PFSK-1 (cell line): ENCODE measurements around the gene TPRG1.

Experiments
- FOXP2 ChIP-seq: optimal IDR thresholded peaks from 2 replicates; pipeline ENCODE3; 2011; ENCODE audit warnings: borderline replicate concordance, control low read depth, inconsistent platforms; ENCODE audit not compliant: insufficient read depth; ENCODE audit errors: extremely low read length, extremely low read depth
- POLR2AphosphoS5 ChIP-seq: IDR thresholded peaks from 2 replicates; pipeline ENCODE4 v1.6.1; 2012; ENCODE audit warnings: low read depth, mild to moderate bottlenecking, control low read depth, low read length, moderate library complexity
- REST ChIP-seq, 2 experiments: IDR thresholded peaks; 2 replicates each; pipeline versions ENCODE4 v1.6.1 to v1.8.0; 2011 to 2012; ENCODE audit warnings: low read depth in 2 of 2, low read length in 2 of 2, control low read depth in 1 of 2, inconsistent platforms in 1 of 2, mild to moderate bottlenecking in 1 of 2, moderate library complexity in 1 of 2; ENCODE audit not compliant: insufficient read depth in 1 of 2
- SIN3A ChIP-seq: IDR thresholded peaks from 2 replicates; pipeline ENCODE4 v1.6.1; 2012; ENCODE audit warnings: mild to moderate bottlenecking, low read length, moderate library complexity, borderline replicate concordance; ENCODE audit not compliant: insufficient read depth
- TAF1 ChIP-seq: IDR thresholded peaks from 2 replicates; pipeline ENCODE4 v1.6.1; 2012; ENCODE audit warnings: low read length, control low read depth, borderline replicate concordance; ENCODE audit not compliant: insufficient read depth

TPRG1 gene

GRCh38 chr3:189317911-189318310 lies 146.1 kb downstream of the TPRG1 start:
- TF ChIP-seq FOXP2, result no peak
- TF ChIP-seq TAF1, result no peak
- TF ChIP-seq REST (IDR thresholded peaks at IDR 0.05; ENCODE audit: insufficient read depth in 1 of 2, low read depth in 2 of 2, low read length in 2 of 2), result no peak
- TF ChIP-seq SIN3A, result no peak
- TF ChIP-seq POLR2AphosphoS5, result no peak

- TF ChIP-seq FOXP2, result no peak
- TF ChIP-seq SIN3A, result no peak
- no peak for TF ChIP-seq REST (IDR thresholded peaks at IDR 0.05; ENCODE audit: insufficient read depth in 1 of 2, low read depth in 2 of 2, low read length in 2 of 2)
- no peak for TF ChIP-seq TAF1
- TF ChIP-seq POLR2AphosphoS5, result no peak
These were observed 148.7 kb downstream of the TPRG1 start for GRCh38 chr3:189320511-189320910.

- TF ChIP-seq TAF1 (no peak), FOXP2 (no peak), REST (IDR thresholded peaks at IDR 0.05; ENCODE audit: insufficient read depth in 1 of 2, low read depth in 2 of 2, low read length in 2 of 2) (no peak), SIN3A (no peak), POLR2AphosphoS5 (no peak)
These were observed 150.6 kb downstream of the TPRG1 start for GRCh38 chr3:189322339-189322738.

- TF ChIP-seq REST (IDR thresholded peaks at IDR 0.05; ENCODE audit: insufficient read depth in 1 of 2, low read depth in 2 of 2, low read length in 2 of 2) (no peak), FOXP2 (no peak), TAF1 (no peak), POLR2AphosphoS5 (no peak), SIN3A (no peak)
These were observed 152.9 kb downstream of the TPRG1 start for GRCh38 chr3:189324538-189325138.

- TF ChIP-seq TAF1, result no peak
- no peak for TF ChIP-seq POLR2AphosphoS5
- no peak for TF ChIP-seq FOXP2
- no peak for TF ChIP-seq REST (IDR thresholded peaks at IDR 0.05; ENCODE audit: insufficient read depth in 1 of 2, low read depth in 2 of 2, low read length in 2 of 2)
- TF ChIP-seq SIN3A, result no peak
These were observed 153.7 kb downstream of the TPRG1 start for GRCh38 chr3:189325454-189325853.
